HG03103 (cell line): Measurements from ENCODE around the gene ACVR1C.

Experiments used
- ATAC-seq: cut with Tn5 transposase; IDR thresholded peaks from one replicate; pipeline ENCODE4 v1.9.1; 2021; ENCODE audit warnings: low read depth; ENCODE audit not compliant: unreplicated experiment

The ACVR1C gene

GRCh38 chr2:157501026-157501425 lies 127.6 kb downstream of the ACVR1C start:
- ATAC-seq: no peak

GRCh38 chr2:157500334-157500733 lies 128.3 kb downstream of the ACVR1C start:
- no peak for ATAC-seq

DNA sequence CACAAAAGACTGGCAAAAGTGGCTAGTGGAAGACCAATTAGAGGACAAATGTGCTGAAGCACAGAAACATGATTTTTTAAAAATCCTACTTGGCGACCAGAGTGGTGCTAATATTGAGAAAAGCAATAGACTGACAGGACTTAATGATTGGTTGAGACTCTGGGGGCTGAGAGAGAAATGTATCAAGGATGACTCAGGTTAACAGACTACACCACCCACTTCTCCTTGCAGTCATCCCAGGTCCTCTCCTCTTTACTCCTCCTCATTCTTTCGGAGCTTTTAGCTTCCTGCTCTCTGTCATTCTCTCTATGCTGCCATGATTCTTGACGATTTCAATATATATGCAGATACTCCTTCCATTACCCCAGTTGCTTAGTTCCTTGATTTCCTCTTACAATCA lies 130.2 kb downstream of the ACVR1C start:
- no peak for ATAC-seq

- peak; percentile 88 for ATAC-seq
Observed at GRCh38 chr2:157497638-157498314, 130.9 kb downstream of the ACVR1C start.

DNA sequence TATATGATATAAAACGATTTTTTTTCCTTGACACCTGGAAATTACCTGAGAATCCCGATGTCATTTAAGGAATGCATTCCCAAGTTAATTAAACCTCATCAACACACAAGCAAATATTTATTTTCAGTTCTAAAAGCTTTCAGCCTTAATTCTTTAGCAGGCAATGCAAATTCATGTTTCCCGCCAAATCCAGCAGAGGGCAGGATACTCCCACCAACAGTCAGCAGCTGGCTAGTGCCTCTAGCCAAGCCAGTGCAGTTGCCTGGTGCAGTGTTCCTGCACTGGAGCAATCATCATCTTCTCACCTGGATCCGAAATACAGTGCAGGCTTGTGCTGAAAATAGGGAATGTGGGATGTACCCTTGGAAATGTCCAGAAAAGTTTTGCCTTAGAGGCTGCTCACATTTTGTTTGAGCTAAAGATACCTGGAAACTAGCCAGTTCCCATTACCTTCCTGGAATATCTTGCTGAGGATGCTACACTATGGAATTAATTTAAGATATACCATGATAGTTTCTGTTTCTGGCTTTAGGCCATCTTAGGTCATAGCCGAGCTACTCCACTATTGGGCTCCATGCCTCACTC lies 136.4 kb downstream of the ACVR1C start:
- ATAC-seq: peak; percentile 97

- no peak for ATAC-seq
Observed at GRCh38 chr2:157489983-157490382, 138.7 kb downstream of the ACVR1C start.

DNA sequence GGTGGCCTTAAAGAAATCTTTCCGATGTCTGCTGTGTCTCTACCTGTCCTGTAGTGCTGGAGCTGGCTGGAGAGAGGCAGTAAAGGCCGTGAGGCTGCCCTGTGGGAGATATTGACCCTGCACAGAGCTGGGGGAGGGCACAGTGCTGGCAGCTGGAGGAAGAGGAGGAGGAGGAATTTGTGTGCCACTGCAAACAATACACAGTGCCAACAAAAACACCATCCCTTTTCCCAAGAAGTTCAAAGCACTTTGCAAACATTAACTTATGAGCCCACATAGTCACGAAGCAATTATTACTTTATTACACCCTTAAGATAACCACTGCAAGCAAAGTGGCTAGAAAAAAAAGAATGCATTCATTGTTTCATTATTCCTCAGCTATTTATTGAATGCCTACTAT lies 139.8 kb downstream of the ACVR1C start:
- ATAC-seq: no peak

GRCh38 chr2:157487747-157488146 lies 140.9 kb downstream of the ACVR1C start:
- no peak for ATAC-seq

DNA sequence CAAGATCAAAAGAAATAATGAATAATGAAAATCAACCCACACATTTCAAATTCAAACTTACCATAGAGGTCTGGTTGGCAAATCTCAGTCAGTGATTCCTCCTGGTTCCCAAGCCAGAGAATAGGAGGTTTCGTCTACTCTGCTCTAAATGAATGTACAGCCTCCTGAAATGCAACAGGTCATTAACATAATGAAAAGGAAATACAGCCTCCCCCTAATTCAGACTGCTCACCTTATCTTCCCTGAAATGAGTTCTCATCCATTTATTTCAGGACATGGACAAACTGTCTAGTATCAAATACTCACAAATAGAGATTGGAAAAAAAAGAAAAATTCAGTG lies 141.4 kb downstream of the ACVR1C start:
- ATAC-seq: no peak

DNA sequence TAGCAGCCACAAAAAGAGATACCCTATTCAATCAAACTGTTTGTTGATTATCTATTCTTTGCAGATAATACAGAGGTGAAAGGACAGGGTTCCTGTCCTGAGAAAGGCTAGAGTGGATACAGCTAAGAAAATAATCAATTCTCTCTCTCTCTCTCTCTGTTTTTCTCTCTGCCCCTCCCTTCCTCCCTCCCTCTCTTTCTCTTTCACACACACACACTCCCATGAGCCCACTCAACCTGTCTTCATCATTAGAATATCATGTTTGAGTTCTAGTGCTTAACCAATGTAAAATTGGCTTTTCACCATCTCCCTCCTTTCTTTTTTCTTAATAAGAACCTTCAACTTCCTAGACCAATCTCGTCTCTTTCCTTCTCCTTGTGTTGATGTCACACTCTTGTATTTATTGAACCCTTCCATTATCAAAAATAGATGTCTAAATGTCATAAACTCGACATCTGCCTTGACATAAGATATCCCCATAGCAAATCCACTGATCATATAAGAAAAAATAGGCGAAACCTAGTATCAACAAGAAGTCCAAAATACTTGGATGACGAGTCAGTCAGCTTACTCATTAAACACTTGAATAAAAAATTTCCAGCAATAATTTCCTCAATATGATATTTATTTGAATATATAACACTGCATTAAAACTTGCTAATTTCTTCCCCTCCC lies 141.9 kb downstream of the ACVR1C start:
- ATAC-seq: no peak

DNA sequence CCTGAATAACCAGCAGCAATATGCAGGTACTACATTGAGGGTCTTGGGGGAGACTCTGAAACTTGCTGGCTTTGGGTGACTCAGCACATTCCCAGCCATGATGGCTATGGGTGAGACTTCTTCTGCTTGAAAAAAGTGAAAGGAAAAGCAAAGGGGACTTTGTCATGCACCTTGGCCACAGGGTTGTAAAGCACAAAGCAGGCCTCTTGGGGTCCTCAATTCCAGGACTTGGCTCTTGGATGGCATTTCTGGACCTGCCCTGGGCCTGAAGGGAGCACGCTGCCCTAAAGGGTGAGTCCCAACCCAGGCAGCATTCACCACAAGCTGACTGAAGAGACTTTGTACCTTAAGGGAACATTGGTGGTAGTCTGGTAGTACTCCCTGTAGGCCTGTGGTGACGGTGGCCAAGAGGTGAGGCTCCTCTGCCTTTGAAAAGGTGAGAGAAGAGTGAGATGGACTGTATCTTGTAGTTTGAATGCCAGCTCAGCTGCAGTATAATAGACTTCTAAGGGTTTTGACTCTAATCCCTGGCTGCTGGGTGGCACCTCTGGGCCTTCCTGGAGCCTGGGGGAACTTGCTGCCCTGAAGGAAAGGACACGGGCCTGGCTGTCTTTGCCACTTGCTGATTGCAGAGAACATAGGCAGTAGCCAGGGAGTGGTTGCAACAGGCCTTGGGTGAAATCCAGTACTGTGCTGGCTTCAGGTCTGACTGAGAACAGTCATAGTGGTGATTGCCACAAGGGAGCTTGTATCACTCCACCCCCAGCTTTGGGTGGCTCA lies 148.3 kb downstream of the ACVR1C start:
- peak; percentile 71 for ATAC-seq

- no peak for ATAC-seq
Observed at GRCh38 chr2:157479081-157480027, 149.3 kb downstream of the ACVR1C start.

GRCh38 chr2:157477919-157478318 lies 150.7 kb downstream of the ACVR1C start:
- ATAC-seq: no peak

- no peak for ATAC-seq
Observed at GRCh38 chr2:157476953-157477709, 151.5 kb downstream of the ACVR1C start.
